ENCODE results near the gene HCN1.
"Not testable (repeated sequence)": the region's sequence is repeated elsewhere in the genome, so short reads cannot be mapped to it uniquely, and the experiment has no call there.

The HCN1 gene

GRCh38 chr5:45623832-45624231 is 72.3 kb downstream of the HCN1 start:
- Histone ChIP-seq H3K27ac (ENCODE audit: insufficient read depth, low read depth, low read length, poor library complexity, severe bottlenecking) (no peak overlapping the region), H3K4me3 (ENCODE audit: insufficient read depth, low read depth, low read length) (no peak overlapping the region), H3K36me3 (ENCODE audit: control insufficient read depth, insufficient read depth, low read length) (no peaks in the 10 kb centered on the region), H3K27me3 (ENCODE audit: control insufficient read depth, insufficient read depth, low read length, poor library complexity, severe bottlenecking) (no peaks in the 10 kb centered on the region), H3K4me1 (ENCODE audit: control insufficient read depth, insufficient read depth, low read length) (no peaks in the 10 kb centered on the region), H3K9me3 (ENCODE audit: control insufficient read depth, low read length) (no peaks in the 10 kb centered on the region)
- WGBS, 2 experiments: 81 to 97% methylated on average over 1 of the region's 1 CpG

- Histone ChIP-seq H3K4me1 (ENCODE audit: control insufficient read depth, insufficient read depth, low read length) (no peaks in the 10 kb centered on the region), H3K36me3 (ENCODE audit: control insufficient read depth, insufficient read depth, low read length) (no peaks in the 10 kb centered on the region), H3K27me3 (ENCODE audit: control insufficient read depth, insufficient read depth, low read length, poor library complexity, severe bottlenecking) (no peaks in the 10 kb centered on the region), H3K4me3 (ENCODE audit: insufficient read depth, low read depth, low read length) (no peak overlapping the region), H3K9me3 (ENCODE audit: control insufficient read depth, low read length) (no peaks in the 10 kb centered on the region), H3K27ac (ENCODE audit: insufficient read depth, low read depth, low read length, poor library complexity, severe bottlenecking) (no peak overlapping the region)
Observed at GRCh38 chr5:45622365-45622764, 73.8 kb downstream of the HCN1 start.

GRCh38 chr5:45617859-45618416 is 78.2 kb downstream of the HCN1 start:
- 86 to 88% methylated on average over 3 of the region's 3 CpGs for WGBS, 2 experiments
- H3K4me1 ChIP-seq (ENCODE audit: control insufficient read depth, insufficient read depth, low read length): no peaks in the 10 kb centered on the region

GRCh38 chr5:45609661-45610060 is 86.5 kb downstream of the HCN1 start:
- Histone ChIP-seq H3K4me3 (ENCODE audit: insufficient read depth, low read depth, low read length) (no peak overlapping the region), H3K27me3 (ENCODE audit: control insufficient read depth, insufficient read depth, low read length, poor library complexity, severe bottlenecking) (no peaks in the 10 kb centered on the region), H3K9me3 (ENCODE audit: control insufficient read depth, low read length) (no peaks in the 10 kb centered on the region), H3K36me3 (ENCODE audit: control insufficient read depth, insufficient read depth, low read length) (no peaks in the 10 kb centered on the region), H3K4me1 (ENCODE audit: control insufficient read depth, insufficient read depth, low read length) (no peaks in the 10 kb centered on the region), H3K27ac (ENCODE audit: insufficient read depth, low read depth, low read length, poor library complexity, severe bottlenecking) (no peak overlapping the region)
- WGBS, 2 experiments: 94 to 97% methylated on average over 3 of the region's 3 CpGs

More at GRCh38 chr5:45617859-45618416, 78.2 kb downstream of the HCN1 start:
- H3K27me3 ChIP-seq (ENCODE audit: control insufficient read depth, insufficient read depth, low read length, poor library complexity, severe bottlenecking): no peaks in the 10 kb centered on the region
- no peaks in the 10 kb centered on the region for H3K9me3 ChIP-seq (ENCODE audit: control insufficient read depth, low read length)
- no peaks in the 10 kb centered on the region for H3K36me3 ChIP-seq (ENCODE audit: control insufficient read depth, insufficient read depth, low read length)
- no peak overlapping the region for H3K27ac ChIP-seq (ENCODE audit: insufficient read depth, low read depth, low read length, poor library complexity, severe bottlenecking)
- H3K4me3 ChIP-seq (ENCODE audit: insufficient read depth, low read depth, low read length): no peak overlapping the region

- WGBS, 2 experiments: 93 to 99% methylated on average over 2 of the region's 2 CpGs
- no peaks in the 10 kb centered on the region for H3K36me3 ChIP-seq (ENCODE audit: control insufficient read depth, insufficient read depth, low read length)
- H3K27ac ChIP-seq (ENCODE audit: insufficient read depth, low read depth, low read length, poor library complexity, severe bottlenecking): no peak overlapping the region
- no peaks in the 10 kb centered on the region for H3K9me3 ChIP-seq (ENCODE audit: control insufficient read depth, low read length)
- no peaks in the 10 kb centered on the region for H3K27me3 ChIP-seq (ENCODE audit: control insufficient read depth, insufficient read depth, low read length, poor library complexity, severe bottlenecking)
- H3K4me3 ChIP-seq (ENCODE audit: insufficient read depth, low read depth, low read length): no peak overlapping the region
- no peaks in the 10 kb centered on the region for H3K4me1 ChIP-seq (ENCODE audit: control insufficient read depth, insufficient read depth, low read length)
Observed at GRCh38 chr5:45604092-45604491, 92.1 kb downstream of the HCN1 start.

- Histone ChIP-seq H3K36me3 (ENCODE audit: control insufficient read depth, insufficient read depth, low read length) (no peaks in the 10 kb centered on the region), H3K27me3 (ENCODE audit: control insufficient read depth, insufficient read depth, low read length, poor library complexity, severe bottlenecking) (no peaks in the 10 kb centered on the region), H3K9me3 (ENCODE audit: control insufficient read depth, low read length) (no peaks in the 10 kb centered on the region), H3K4me3 (ENCODE audit: insufficient read depth, low read depth, low read length) (no peak overlapping the region), H3K27ac (ENCODE audit: insufficient read depth, low read depth, low read length, poor library complexity, severe bottlenecking) (no peak overlapping the region), H3K4me1 (ENCODE audit: control insufficient read depth, insufficient read depth, low read length) (no peaks in the 10 kb centered on the region)
- WGBS, 2 experiments: 95 to 98% methylated on average over 3 of the region's 3 CpGs
Observed at GRCh38 chr5:45601424-45601823, 94.8 kb downstream of the HCN1 start.

- H3K9me3 ChIP-seq (ENCODE audit: control insufficient read depth, low read length): no peaks in the 10 kb centered on the region
- no peaks in the 10 kb centered on the region for H3K36me3 ChIP-seq (ENCODE audit: control insufficient read depth, insufficient read depth, low read length)
- no peak overlapping the region for H3K4me3 ChIP-seq (ENCODE audit: insufficient read depth, low read depth, low read length)
- H3K27me3 ChIP-seq (ENCODE audit: control insufficient read depth, insufficient read depth, low read length, poor library complexity, severe bottlenecking): no peaks in the 10 kb centered on the region
- H3K4me1 ChIP-seq (ENCODE audit: control insufficient read depth, insufficient read depth, low read length): no peaks in the 10 kb centered on the region
- no peak overlapping the region for H3K27ac ChIP-seq (ENCODE audit: insufficient read depth, low read depth, low read length, poor library complexity, severe bottlenecking)
Observed at GRCh38 chr5:45596320-45596719, 99.9 kb downstream of the HCN1 start.

- 84 to 85% methylated on average over 8 of the region's 8 CpGs for WGBS, 2 experiments
- not testable (repeated sequence) for H3K4me3 ChIP-seq (ENCODE audit: insufficient read depth, low read depth, low read length); H3K9me3 ChIP-seq (ENCODE audit: control insufficient read depth, low read length); H3K27ac ChIP-seq (ENCODE audit: insufficient read depth, low read depth, low read length, poor library complexity, severe bottlenecking); H3K4me1 ChIP-seq (ENCODE audit: control insufficient read depth, insufficient read depth, low read length); H3K27me3 ChIP-seq (ENCODE audit: control insufficient read depth, insufficient read depth, low read length, poor library complexity, severe bottlenecking); H3K36me3 ChIP-seq (ENCODE audit: control insufficient read depth, insufficient read depth, low read length)
Observed at GRCh38 chr5:45586001-45586400, 110.2 kb downstream of the HCN1 start.

- 94 to 96% methylated on average over 2 of the region's 2 CpGs for WGBS, 2 experiments
- no peaks in the 10 kb centered on the region for H3K27me3 ChIP-seq (ENCODE audit: control insufficient read depth, insufficient read depth, low read length, poor library complexity, severe bottlenecking)
Observed at GRCh38 chr5:45578270-45578669, 117.9 kb downstream of the HCN1 start.

GRCh38 chr5:45568813-45569212 is 127.4 kb downstream of the HCN1 start:
- Histone ChIP-seq H3K4me3 (ENCODE audit: insufficient read depth, low read depth, low read length) (no peak overlapping the region), H3K27ac (ENCODE audit: insufficient read depth, low read depth, low read length, poor library complexity, severe bottlenecking) (no peak overlapping the region), H3K27me3 (ENCODE audit: control insufficient read depth, insufficient read depth, low read length, poor library complexity, severe bottlenecking) (no peaks in the 10 kb centered on the region), H3K36me3 (ENCODE audit: control insufficient read depth, insufficient read depth, low read length) (no peaks in the 10 kb centered on the region), H3K4me1 (ENCODE audit: control insufficient read depth, insufficient read depth, low read length) (no peaks in the 10 kb centered on the region), H3K9me3 (ENCODE audit: control insufficient read depth, low read length) (no peaks in the 10 kb centered on the region)
- 47 to 67% methylated on average over 1 of the region's 1 CpG for WGBS, 2 experiments

More at GRCh38 chr5:45578270-45578669, 117.9 kb downstream of the HCN1 start:
- Histone ChIP-seq H3K27ac (ENCODE audit: insufficient read depth, low read depth, low read length, poor library complexity, severe bottlenecking) (no peak overlapping the region), H3K4me3 (ENCODE audit: insufficient read depth, low read depth, low read length) (no peak overlapping the region), H3K36me3 (ENCODE audit: control insufficient read depth, insufficient read depth, low read length) (no peaks in the 10 kb centered on the region), H3K4me1 (ENCODE audit: control insufficient read depth, insufficient read depth, low read length) (no peaks in the 10 kb centered on the region), H3K9me3 (ENCODE audit: control insufficient read depth, low read length) (no peaks in the 10 kb centered on the region)

- H3K4me3 ChIP-seq (ENCODE audit: insufficient read depth, low read depth, low read length): no peak overlapping the region
- no peaks in the 10 kb centered on the region for H3K36me3 ChIP-seq (ENCODE audit: control insufficient read depth, insufficient read depth, low read length)
- no peaks in the 10 kb centered on the region for H3K4me1 ChIP-seq (ENCODE audit: control insufficient read depth, insufficient read depth, low read length)
- WGBS, 2 experiments: 82 to 90% methylated on average over 3 of the region's 3 CpGs
- no peak overlapping the region for H3K27ac ChIP-seq (ENCODE audit: insufficient read depth, low read depth, low read length, poor library complexity, severe bottlenecking)
- no peaks in the 10 kb centered on the region for H3K27me3 ChIP-seq (ENCODE audit: control insufficient read depth, insufficient read depth, low read length, poor library complexity, severe bottlenecking)
- no peaks in the 10 kb centered on the region for H3K9me3 ChIP-seq (ENCODE audit: control insufficient read depth, low read length)
Observed at GRCh38 chr5:45542421-45542820, 153.8 kb downstream of the HCN1 start.
